Epithelial cell of prostate (primary cell): ENCODE measurements around the gene SOX8.
"Not testable (repeated sequence)": the region's sequence is repeated elsewhere in the genome, so short reads cannot be mapped to it uniquely, and the experiment has no call there.

ENCODE experiments used
- DNase-seq: peaks from one replicate; pipeline ENCODE4 v3.0.0-alpha.2; 2011; ENCODE audit warnings: low read depth, low spot score
- H3K27ac ChIP-seq: fragments of 450-650 bp; 2 replicates; pipeline ENCODE4 v1.5.1; 2017; ENCODE audit warnings: mild to moderate bottlenecking

Gene SOX8

GRCh38 chr16:981695-982144 is at the start of gene SOX8:
TSS of gene SOX8 (plus strand) at chr16:981770. CDS start at chr16:981923, 153 bp downstream.
- no peak within 1 kb of the TSS for H3K27ac ChIP-seq
- DNase-seq = no peak

- no peak overlapping the region for H3K27ac ChIP-seq
- DNase-seq = no peak
These were observed 48.7 kb upstream of the SOX8 start for GRCh38 chr16:932831-933330.

- no peak overlapping the region for H3K27ac ChIP-seq
- no peak for DNase-seq
These were observed 48.0 kb upstream of the SOX8 start for GRCh38 chr16:933581-933980.

GRCh38 chr16:934178-934577 is 47.4 kb upstream of the SOX8 start:
- H3K27ac ChIP-seq = no peak overlapping the region
- DNase-seq = no peak

- no peak for DNase-seq
- H3K27ac ChIP-seq = no peak overlapping the region
These were observed 45.9 kb upstream of the SOX8 start for GRCh38 chr16:935684-936083.

- H3K27ac ChIP-seq = no peak overlapping the region
- no peak for DNase-seq
These were observed 44.3 kb upstream of the SOX8 start for GRCh38 chr16:937311-937710.

GRCh38 chr16:937723-938122 is 43.8 kb upstream of the SOX8 start:
- no peak overlapping the region for H3K27ac ChIP-seq
- DNase-seq = no peak

- DNase-seq = no peak
- H3K27ac ChIP-seq = no peak overlapping the region
These were observed 43.4 kb upstream of the SOX8 start for GRCh38 chr16:938136-938535.

GRCh38 chr16:938752-939151 is 42.8 kb upstream of the SOX8 start:
- no peak for DNase-seq
- H3K27ac ChIP-seq = no peak overlapping the region

- no peak overlapping the region for H3K27ac ChIP-seq
- DNase-seq = no peak
These were observed 42.3 kb upstream of the SOX8 start for GRCh38 chr16:939311-939710.

GRCh38 chr16:939941-940340 is 41.6 kb upstream of the SOX8 start:
- H3K27ac ChIP-seq = no peak overlapping the region
- no peak for DNase-seq

- no peak for DNase-seq
- H3K27ac ChIP-seq = no peak overlapping the region
These were observed 39.0 kb upstream of the SOX8 start for GRCh38 chr16:942436-943060.

- no peak overlapping the region for H3K27ac ChIP-seq
- DNase-seq = no peak
These were observed 37.6 kb upstream of the SOX8 start for GRCh38 chr16:943971-944370.

- DNase-seq = no peak
- no peak overlapping the region for H3K27ac ChIP-seq
These were observed 36.1 kb upstream of the SOX8 start for GRCh38 chr16:945271-946047.

GRCh38 chr16:946048-946395 is 35.5 kb upstream of the SOX8 start:
- H3K27ac ChIP-seq = no peak overlapping the region
- no peak for DNase-seq

- H3K27ac ChIP-seq = no peak overlapping the region
- no peak for DNase-seq
These were observed 34.2 kb upstream of the SOX8 start for GRCh38 chr16:947255-947921.

GRCh38 chr16:947922-948303 is 33.7 kb upstream of the SOX8 start:
- H3K27ac ChIP-seq, DNase-seq: not testable (repeated sequence)

- not testable (repeated sequence) for DNase-seq, H3K27ac ChIP-seq
These were observed 32.8 kb upstream of the SOX8 start for GRCh38 chr16:948767-949166.

GRCh38 chr16:950733-951573 is 30.6 kb upstream of the SOX8 start:
- not testable (repeated sequence) for DNase-seq, H3K27ac ChIP-seq

- DNase-seq = no peak
- no peak overlapping the region for H3K27ac ChIP-seq
These were observed 29.8 kb upstream of the SOX8 start for GRCh38 chr16:951660-952301.
